Mesothelial cell of epicardium (in vitro differentiated cells): Measurements from ENCODE around the gene PAM16. TPM values are rescaled to one million over a fixed set of nuclear protein-coding genes. Genes with fewer than 3 reads are reported as not detected.

Experiments used
- DNase-seq, 2 experiments: peaks; one replicate each; pipeline ENCODE4 v3.0.0; 2021; ENCODE audit warnings: low spot score in 2 of 2; ENCODE audit not compliant: unreplicated experiment in 2 of 2
- H3K27ac Mint-ChIP-seq: 2 replicates; pipeline ENCODE4 v1.8.0; 2021; ENCODE audit warnings: mixed read lengths
- H3K27me3 Mint-ChIP-seq: 2 replicates; pipeline ENCODE4 v1.8.0; 2021; ENCODE audit warnings: low read depth, mixed read lengths
- H3K36me3 Mint-ChIP-seq: 2 replicates; pipeline ENCODE4 v1.8.0; 2021; ENCODE audit warnings: mixed read lengths
- H3K4me1 Mint-ChIP-seq: 2 replicates; pipeline ENCODE4 v1.8.0; 2021; ENCODE audit warnings: mixed read lengths
- H3K4me3 Mint-ChIP-seq: 2 replicates; pipeline ENCODE4 v1.8.0; 2021; ENCODE audit warnings: mild to moderate bottlenecking, moderate library complexity, mixed read lengths
- H3K9me3 Mint-ChIP-seq: 2 replicates; pipeline ENCODE4 v1.8.0; 2021; ENCODE audit warnings: mixed read lengths
- total RNA-seq: library from RNA; stranded (reverse); gene quantifications from 3 replicates; pipeline ENCODE4 v1.2.1, GENCODE V29; 2021
- TF ChIP-seq, protein P1 (sequence below): fragments of 200-600 bp; sonication (generic); IDR thresholded peaks from one replicate; pipeline ENCODE4 v1.5.0; 2021; ENCODE audit warnings: antibody characterized with exemption; ENCODE audit not compliant: unreplicated experiment

Gene PAM16
- total RNA-seq, 1 donor from 2014 or later, result 35.6 TPM

DNA sequence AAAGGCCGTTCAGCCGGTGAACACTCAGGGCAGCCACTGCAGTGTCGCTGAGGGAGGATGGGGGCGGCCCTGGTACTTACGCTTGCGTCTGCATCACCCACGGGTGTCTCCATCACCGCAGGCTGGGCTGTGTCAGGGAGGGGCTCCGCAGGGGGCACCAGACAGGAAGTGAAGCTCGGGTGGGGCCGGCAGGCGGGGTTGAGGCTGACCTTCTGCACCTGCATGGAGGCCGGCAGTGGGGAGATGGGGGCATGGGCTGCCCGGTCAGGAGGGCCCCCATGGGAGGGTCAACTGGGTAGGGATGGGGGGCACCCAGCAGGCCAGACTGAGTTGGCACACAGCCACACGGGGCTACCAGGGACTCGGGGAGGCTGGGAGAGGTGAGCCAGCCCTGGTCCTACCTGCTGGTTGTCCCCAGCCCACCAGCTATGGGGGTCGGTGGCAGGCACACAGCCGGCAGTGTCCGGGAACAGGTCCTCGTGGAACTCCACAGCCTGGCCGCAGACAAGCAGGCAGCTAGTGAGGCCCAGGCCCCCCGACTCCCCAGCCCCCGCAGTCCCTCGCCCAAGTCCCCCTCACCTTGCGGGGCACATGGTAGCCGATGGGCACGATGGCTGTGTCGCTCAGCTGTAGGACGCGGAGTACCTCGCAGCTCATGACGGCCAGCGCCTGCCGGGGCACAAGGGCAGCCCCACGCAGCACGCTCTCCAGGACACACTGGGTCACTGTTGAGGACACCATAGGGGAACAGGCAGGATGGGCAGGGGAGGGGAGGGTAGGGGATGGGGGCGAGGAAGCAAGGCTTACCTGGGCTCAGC lies 13.3 kb upstream of the PAM16 start:
- TF ChIP-seq, protein P1, sequence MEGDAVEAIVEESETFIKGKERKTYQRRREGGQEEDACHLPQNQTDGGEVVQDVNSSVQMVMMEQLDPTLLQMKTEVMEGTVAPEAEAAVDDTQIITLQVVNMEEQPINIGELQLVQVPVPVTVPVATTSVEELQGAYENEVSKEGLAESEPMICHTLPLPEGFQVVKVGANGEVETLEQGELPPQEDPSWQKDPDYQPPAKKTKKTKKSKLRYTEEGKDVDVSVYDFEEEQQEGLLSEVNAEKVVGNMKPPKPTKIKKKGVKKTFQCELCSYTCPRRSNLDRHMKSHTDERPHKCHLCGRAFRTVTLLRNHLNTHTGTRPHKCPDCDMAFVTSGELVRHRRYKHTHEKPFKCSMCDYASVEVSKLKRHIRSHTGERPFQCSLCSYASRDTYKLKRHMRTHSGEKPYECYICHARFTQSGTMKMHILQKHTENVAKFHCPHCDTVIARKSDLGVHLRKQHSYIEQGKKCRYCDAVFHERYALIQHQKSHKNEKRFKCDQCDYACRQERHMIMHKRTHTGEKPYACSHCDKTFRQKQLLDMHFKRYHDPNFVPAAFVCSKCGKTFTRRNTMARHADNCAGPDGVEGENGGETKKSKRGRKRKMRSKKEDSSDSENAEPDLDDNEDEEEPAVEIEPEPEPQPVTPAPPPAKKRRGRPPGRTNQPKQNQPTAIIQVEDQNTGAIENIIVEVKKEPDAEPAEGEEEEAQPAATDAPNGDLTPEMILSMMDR, result no peak
- Mint-ChIP-seq H3K4me3 (no peak overlapping the region), H3K4me1 (no peaks in the 10 kb centered on the region), H3K27ac (no peak overlapping the region), H3K27me3 (no peaks in the 10 kb centered on the region), H3K9me3 (no peaks in the 10 kb centered on the region), H3K36me3 (no peaks in the 10 kb centered on the region)
- DNase-seq, result no peak

GRCh38 chr16:4362476-4363135 lies 11.5 kb upstream of the PAM16 start:
- Mint-ChIP-seq H3K4me1 (no peaks in the 10 kb centered on the region), H3K36me3 (peaks cover 2% of the 10 kb centered on the region), H3K27ac (no peak overlapping the region), H3K27me3 (no peaks in the 10 kb centered on the region), H3K9me3 (no peaks in the 10 kb centered on the region), H3K4me3 (no peak overlapping the region)
- TF ChIP-seq, protein P1, result no peak
- no peak for DNase-seq

DNA sequence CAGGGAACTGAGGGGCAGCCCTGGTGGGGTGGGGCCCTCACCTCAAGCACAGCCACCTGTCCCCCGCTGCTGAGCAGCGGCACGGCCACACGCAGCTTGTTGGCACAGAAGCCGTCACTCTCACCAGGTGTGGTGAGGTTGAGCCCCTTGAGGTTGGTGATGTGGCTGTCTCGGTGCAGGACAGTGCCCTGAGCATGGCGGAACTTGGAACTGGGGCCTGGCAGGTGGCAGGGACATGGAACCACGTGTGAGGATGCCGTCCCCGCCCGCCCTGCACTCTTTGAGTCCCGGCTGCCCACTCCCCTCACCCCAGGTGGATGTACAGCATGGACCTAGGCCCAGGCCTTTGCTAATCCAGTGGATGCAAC lies 10.8 kb upstream of the PAM16 start:
- no peaks in the 10 kb centered on the region for H3K27me3 Mint-ChIP-seq
- H3K27ac Mint-ChIP-seq, result no peak overlapping the region
- no peak overlapping the region for H3K4me3 Mint-ChIP-seq
- H3K9me3 Mint-ChIP-seq, result no peaks in the 10 kb centered on the region
- DNase-seq, result no peak
- H3K4me1 Mint-ChIP-seq, result no peaks in the 10 kb centered on the region
- peaks cover 2% of the 10 kb centered on the region for H3K36me3 Mint-ChIP-seq
- TF ChIP-seq, protein P1, result no peak

GRCh38 chr16:4361033-4361943 lies 10.2 kb upstream of the PAM16 start:
- H3K36me3 Mint-ChIP-seq, result peaks cover 2% of the 10 kb centered on the region
- no peak for DNase-seq
- H3K27ac Mint-ChIP-seq, result no peak overlapping the region
- no peak overlapping the region for H3K4me3 Mint-ChIP-seq
- H3K27me3 Mint-ChIP-seq, result no peaks in the 10 kb centered on the region
- TF ChIP-seq, protein P1, result no peak
- no peaks in the 10 kb centered on the region for H3K9me3 Mint-ChIP-seq
- no peaks in the 10 kb centered on the region for H3K4me1 Mint-ChIP-seq

DNA sequence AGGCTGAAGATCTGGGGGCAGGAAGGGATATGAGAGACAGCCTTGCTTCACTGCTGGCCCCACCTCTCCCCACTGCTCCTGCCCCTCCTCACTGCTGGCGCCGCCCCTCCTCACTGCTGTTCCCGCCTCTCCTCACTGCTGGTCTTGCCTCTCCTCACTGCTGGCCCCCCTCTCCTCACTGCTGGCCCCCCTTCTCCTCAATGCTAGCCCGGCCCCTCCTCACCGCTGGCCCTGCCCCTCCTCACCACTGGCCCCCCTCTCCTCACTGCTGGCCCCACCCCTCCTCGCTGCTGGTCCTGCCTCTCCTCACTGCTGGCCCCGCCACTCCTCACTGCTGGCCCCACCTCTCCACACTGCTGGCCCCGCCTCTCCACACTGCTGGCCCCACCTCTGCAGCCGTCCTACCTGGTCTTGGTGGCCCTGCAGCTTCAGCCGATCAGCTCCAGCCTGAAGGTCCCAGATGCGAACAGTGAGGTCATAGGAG lies 9.5 kb upstream of the PAM16 start:
- DNase-seq, result no peak

More for the DNA sequence above, 9.5 kb upstream of the PAM16 start:
- H3K4me1 Mint-ChIP-seq, result no peaks in the 10 kb centered on the region
- TF ChIP-seq, protein P1, result no peak
- no peak overlapping the region for H3K27ac Mint-ChIP-seq
- H3K36me3 Mint-ChIP-seq, result peaks cover 2% of the 10 kb centered on the region
- no peak overlapping the region for H3K4me3 Mint-ChIP-seq
- no peaks in the 10 kb centered on the region for H3K9me3 Mint-ChIP-seq
- H3K27me3 Mint-ChIP-seq, result no peaks in the 10 kb centered on the region
